NCI-H460 (cell line): ENCODE data around the gene CD8B. TPM values are rescaled to one million over a fixed set of nuclear protein-coding genes. Genes with fewer than 3 reads are reported as not detected.
"Not testable (repeated sequence)": the region's sequence is repeated elsewhere in the genome, so short reads cannot be mapped to it uniquely, and the experiment has no call there.

Experiments used
- DNase-seq: peaks from one replicate; pipeline ENCODE4 v3.0.0-alpha.2; 2016; ENCODE audit warnings: low read depth; ENCODE audit errors: extremely low read depth
- total RNA-seq: library from RNA; depleted of rRNA; stranded (reverse); fragments of >200 nt; shearing (Covaris generic); gene quantifications from 2 replicates; pipeline ENCODE4 v1.2.3, GENCODE V29; 2014

The CD8B gene
- total RNA-seq, 1 experiment from 2014 or later, result not detected

- peak; percentile 84 for DNase-seq
Measured at GRCh38 chr2:86836915-86837695, 24.6 kb downstream of the CD8B start.

DNA sequence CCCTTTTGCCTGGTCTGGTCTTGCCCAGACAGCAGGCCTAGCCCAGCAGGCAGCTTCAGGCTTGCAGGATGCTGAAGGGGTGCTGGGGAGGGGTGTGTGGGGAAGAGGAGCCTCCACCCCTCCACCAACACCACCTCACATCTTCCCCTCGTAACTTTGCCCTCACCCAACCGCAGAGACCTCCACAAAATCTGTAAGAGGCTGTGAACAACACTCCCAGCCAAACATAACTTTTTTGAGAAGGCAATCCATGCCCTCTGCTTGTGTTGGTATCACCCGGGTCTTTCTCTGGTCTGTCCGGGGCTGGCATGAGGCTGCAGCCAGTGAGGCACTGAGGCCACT is 26.2 kb downstream of the CD8B start:
- DNase-seq, result not testable (repeated sequence)

GRCh38 chr2:86833315-86833714 is 28.4 kb downstream of the CD8B start:
- no peak for DNase-seq

DNA sequence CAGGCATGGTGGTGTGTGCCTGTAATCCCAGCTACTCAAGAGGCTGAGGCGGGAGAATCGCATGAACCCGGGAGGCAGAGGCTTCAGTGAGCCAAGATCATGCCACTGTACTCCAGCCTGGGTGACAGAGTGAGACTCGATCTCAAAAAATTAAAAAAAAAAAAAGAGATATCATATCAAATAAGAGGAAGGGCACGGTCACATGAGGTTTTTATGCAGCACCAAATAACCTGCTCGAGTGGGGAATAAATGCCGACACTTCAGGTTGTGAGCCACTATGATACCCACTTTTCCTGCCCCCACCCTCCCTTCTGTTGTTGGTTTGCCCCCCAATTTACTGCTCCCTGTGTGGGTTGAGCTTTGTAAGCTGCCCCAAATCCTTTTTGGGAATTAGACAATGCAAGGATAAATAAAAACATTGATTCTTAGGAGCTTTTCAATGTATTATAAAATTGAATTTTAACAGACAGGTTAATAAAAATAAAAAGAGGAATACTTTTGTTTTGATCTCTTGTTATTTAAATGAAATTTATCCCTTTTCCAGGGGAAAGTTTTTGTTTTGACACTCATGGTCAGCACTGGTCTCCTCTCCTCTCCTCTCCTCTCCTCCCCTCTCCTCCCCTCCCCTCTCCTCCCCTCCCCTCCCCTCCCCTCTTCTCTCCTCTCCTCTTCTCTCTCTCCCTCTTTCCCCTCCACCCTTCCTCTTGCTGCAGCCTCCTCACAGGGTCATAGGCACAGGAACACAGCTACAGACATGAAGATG is 29.2 kb downstream of the CD8B start:
- DNase-seq, result no peak

DNA sequence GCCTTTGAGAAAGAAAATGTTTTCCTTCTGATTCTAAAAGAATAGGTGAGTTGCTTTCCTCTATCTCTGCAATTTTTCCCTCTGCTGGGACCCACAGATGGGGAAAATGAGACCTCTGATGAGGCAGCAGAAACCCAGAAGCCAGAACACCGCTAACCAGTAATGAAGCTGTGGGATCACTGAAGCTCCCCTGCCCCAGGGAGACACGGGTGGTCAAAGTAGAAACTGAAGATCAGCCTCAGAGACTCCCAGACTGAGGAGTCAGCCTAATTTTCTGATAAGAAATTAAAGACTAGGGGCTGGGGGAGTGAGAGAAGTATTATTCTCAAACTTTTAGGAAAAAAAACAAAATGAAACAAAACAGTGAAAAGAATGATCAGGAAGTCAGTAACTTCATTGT is 30.1 kb downstream of the CD8B start:
- no peak for DNase-seq

- no peak for DNase-seq
Measured at GRCh38 chr2:86826951-86827350, 34.7 kb downstream of the CD8B start.

- no peak for DNase-seq
Measured at GRCh38 chr2:86825693-86826381, 35.8 kb downstream of the CD8B start.

- no peak for DNase-seq
Measured at GRCh38 chr2:86825036-86825692, 36.5 kb downstream of the CD8B start.

DNA sequence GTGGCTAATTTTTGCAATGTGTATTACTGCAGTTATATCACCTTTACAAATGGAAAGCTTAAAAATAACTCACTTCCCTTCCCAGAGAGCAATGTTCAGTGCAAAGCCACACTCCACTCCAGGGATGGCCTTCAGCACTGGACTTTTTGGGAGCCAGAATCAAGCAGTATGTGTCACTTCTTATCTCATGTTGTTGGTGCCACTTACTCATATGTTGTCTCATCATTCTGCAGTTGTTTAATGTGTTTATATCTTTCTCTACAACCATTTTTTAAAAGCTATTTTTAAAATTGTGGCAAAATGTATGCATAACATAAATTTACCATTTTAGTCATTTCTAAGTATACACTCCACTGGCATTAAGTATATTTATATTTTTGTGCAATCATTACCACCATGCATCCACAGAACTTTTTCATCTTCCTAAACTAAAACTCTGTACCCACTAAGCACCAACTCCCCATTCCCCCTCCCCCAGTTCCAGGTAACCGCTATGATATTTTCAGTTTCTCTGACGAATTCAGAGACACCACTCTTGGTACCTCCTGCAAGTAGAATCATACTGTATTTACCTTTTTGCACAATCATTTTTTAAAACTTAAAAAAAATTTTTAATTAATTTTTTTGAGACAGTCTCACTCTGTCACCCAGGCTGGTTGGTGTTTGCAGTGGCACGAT is 38.9 kb downstream of the CD8B start:
- no peak for DNase-seq

GRCh38 chr2:86821842-86822241 is 39.8 kb downstream of the CD8B start:
- no peak for DNase-seq

GRCh38 chr2:86821306-86821705 is 40.4 kb downstream of the CD8B start:
- DNase-seq, result no peak

DNA sequence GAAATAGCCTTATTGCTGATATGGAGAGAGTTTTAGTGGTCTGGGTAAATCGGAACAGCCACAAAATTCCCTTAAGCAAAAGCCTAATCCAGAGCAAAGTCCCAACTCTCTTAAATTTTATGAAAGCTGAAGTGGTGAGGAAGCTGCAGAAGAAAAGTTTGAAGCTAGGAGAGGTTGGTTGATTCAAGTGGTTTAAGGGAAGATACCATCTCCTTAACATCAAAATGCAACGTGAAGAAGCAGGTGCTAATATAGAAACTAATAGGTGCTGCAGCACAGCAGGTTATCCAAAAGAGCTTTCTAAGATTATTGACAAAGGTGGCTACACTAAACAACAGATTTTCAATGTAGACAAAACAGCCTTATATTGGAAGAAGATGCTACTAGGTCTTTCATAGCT is 42.7 kb downstream of the CD8B start:
- no peak for DNase-seq

DNA sequence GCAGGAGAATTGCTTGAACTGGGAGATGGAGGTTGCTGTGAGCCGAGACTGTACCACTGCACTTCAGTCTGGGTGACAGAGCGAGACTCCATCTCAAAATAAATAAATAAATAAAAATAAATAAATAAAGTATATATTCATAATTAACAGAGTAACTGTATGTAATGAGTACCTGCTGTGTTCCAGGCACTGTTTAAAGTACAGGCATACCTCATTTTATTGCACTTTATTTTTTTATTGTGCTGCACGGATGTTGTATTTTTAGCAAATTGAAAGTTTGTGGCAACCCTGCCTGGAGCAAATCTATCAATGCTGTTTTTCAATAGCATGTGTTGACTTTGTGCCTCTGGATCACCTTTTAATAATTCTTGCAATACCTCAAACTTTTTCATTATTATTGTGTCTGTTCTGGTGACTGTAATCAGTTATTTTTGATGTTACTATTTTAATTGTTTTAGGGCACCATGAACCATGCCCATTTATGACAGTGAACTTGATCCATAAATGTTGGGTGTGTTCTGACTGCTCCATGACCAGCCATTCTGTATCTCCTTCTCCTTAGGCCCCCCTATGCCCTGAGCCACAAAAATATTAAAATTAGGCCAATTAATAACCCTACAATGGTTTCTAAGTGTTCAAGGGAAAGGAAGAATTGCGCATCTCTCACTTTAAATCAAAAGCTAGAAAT is 43.4 kb downstream of the CD8B start:
- DNase-seq, result no peak

GRCh38 chr2:86815611-86816010 is 46.1 kb downstream of the CD8B start:
- DNase-seq, result no peak

DNA sequence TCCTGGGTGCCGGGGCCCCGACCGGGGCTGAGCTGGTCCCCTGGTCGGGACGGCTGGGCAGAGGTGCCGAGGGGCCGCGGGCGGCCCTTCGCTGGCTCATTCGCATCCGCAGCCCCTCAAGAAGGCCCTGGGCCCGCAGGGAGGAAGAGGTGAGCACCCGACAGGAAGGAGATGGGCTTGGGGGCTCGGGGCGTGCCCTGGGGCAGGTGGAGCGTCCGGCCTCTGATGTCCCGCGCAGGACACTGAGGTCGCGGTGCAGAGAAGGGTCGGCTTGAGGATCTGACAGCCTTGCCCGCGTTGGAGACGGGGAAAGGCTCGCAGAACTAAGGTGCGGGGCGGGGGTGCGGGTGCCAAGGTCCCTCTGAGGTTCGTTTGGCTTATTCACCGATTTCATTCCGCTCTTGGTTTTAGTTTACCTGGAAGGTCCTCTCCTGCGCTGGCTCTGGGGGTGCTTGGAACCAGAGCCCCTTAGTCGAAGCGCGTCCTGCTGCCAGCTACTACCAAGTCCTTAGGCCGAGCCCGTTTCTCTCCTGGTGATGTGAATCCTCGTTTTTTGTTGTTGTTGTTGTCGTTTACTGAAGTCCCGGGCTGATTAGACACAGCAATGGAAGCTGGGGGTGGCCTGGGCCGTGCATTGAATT is 52.1 kb downstream of the CD8B start:
- DNase-seq, result no peak

DNA sequence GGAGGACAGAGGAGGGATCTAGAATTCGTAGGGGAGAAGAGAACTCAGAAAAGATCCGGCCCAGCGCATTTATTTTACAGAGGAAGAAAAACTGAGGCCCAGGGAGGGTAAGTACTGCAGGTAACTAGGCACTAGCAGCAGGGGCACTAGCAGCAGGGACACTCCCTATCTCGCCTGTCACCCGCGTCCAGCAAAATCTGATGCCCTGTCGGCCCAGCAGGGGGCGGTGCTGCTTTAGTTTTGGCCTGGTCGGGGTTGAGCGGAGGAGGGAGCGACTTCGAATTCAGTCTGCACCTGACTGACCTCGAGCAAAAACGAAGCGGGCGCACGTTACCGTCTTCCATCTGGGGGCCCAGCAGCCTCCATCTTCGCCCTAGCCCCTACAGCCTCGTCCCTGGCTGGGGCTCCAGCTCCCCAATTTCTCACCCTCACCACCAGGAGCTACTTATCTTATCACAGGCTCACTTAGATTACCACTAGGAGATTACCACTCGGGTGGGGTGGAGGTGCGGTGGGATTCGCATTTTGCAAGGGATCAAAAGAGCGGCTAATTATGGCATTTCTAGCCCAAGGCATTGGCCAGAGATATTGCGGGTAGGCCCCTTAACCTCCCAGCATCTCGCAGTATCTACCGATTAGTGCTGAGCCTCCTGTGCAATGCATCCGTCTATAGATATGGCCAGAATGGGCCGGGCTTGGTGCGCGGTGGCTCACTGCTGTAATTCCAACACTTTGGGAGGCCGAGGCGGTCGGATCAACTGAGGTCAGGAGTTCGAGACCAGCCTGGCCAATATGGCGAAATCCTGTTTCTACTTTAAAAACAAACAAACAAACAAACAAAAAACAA is 53.1 kb downstream of the CD8B start:
- DNase-seq, result peak; percentile 89

GRCh38 chr2:86807468-86808275 is 54.0 kb downstream of the CD8B start:
- DNase-seq, result no peak

GRCh38 chr2:86807133-86807467 is 54.6 kb downstream of the CD8B start:
- no peak for DNase-seq
